GM23338 (cell line): Measurements from ENCODE around the gene RRAD. TPM values are rescaled to one million over a fixed set of nuclear protein-coding genes. Genes with fewer than 3 reads are reported as not detected.

ENCODE experiments used
- ATAC-seq: fragments of 200-7000 bp; cut with Tn5 transposase; 3 replicates; pipeline ENCODE4 v1.9.1; 2020
- DNase-seq: peaks from one replicate; pipeline ENCODE4 v3.0.0-alpha.2; 2015; ENCODE audit warnings: low spot score
- H2AFZ ChIP-seq: fragments of 200-600 bp; sonication (generic); 2 replicates; pipeline ENCODE4 v1.8.0; 2016; ENCODE audit warnings: antibody characterized with exemption, mild to moderate bottlenecking, moderate library complexity
- H3F3A ChIP-seq: fragments of 200-600 bp; sonication (generic); replicated peaks from 2 replicates; pipeline ENCODE4 v1.8.0; 2017; ENCODE audit warnings: antibody characterized with exemption, mixed run types, low read depth
- H3K27ac ChIP-seq: fragments of 200-600 bp; sonication (generic); 2 replicates; pipeline ENCODE4 v1.6.1; 2016; ENCODE audit warnings: low read depth
- H3K27me3 ChIP-seq: fragments of 200-600 bp; sonication (generic); 2 replicates; pipeline ENCODE4 v1.8.0; 2016; ENCODE audit warnings: mild to moderate bottlenecking, mixed run types, moderate library complexity; ENCODE audit not compliant: insufficient read depth
- H3K36me3 ChIP-seq: fragments of 200-600 bp; sonication (generic); 2 replicates; pipeline ENCODE4 v1.8.0; 2016; ENCODE audit warnings: mild to moderate bottlenecking; ENCODE audit not compliant: insufficient read depth
- H3K4me1 ChIP-seq: fragments of 200-600 bp; sonication (generic); 2 replicates; pipeline ENCODE4 v1.8.0; 2016; ENCODE audit warnings: mild to moderate bottlenecking, moderate library complexity; ENCODE audit not compliant: insufficient read depth
- H3K4me2 ChIP-seq: fragments of 200-600 bp; sonication (generic); 2 replicates; pipeline ENCODE4 v1.7.1; 2017; ENCODE audit warnings: mixed run types
- H3K4me3 ChIP-seq: fragments of 200-600 bp; sonication (generic); 2 replicates; pipeline ENCODE4 v1.6.1; 2016; ENCODE audit warnings: mixed run types
- H3K79me2 ChIP-seq: fragments of 200-600 bp; sonication (generic); replicated peaks from 2 replicates; pipeline ENCODE4 v1.8.0; 2017; ENCODE audit warnings: mild to moderate bottlenecking; ENCODE audit not compliant: insufficient read depth
- H3K9me2 ChIP-seq: fragments of 200-600 bp; sonication (generic); 2 replicates; pipeline ENCODE4 v1.8.0; 2017; ENCODE audit not compliant: insufficient read depth
- H4K20me1 ChIP-seq: fragments of 200-600 bp; sonication (generic); replicated peaks from 2 replicates; pipeline ENCODE4 v1.8.0; 2017; ENCODE audit warnings: mild to moderate bottlenecking; ENCODE audit not compliant: insufficient read depth
- H3K27ac Mint-ChIP-seq: 2 replicates; pipeline ENCODE4 v1.8.0; 2020; ENCODE audit warnings: inconsistent platforms, mild to moderate bottlenecking, moderate library complexity, mixed read lengths
- H3K27me3 Mint-ChIP-seq: 3 replicates; pipeline ENCODE4 v1.8.0; 2022; ENCODE audit warnings: low read depth, mild to moderate bottlenecking, moderate library complexity, mixed read lengths, inconsistent platforms; ENCODE audit not compliant: insufficient read depth, poor library complexity
- H3K36me3 Mint-ChIP-seq: 3 replicates; pipeline ENCODE4 v1.8.0; 2021; ENCODE audit warnings: low read depth, mild to moderate bottlenecking, inconsistent platforms, moderate library complexity, mixed read lengths
- H3K4me1 Mint-ChIP-seq: 3 replicates; pipeline ENCODE4 v1.8.0; 2020; ENCODE audit warnings: mild to moderate bottlenecking, inconsistent platforms, mixed read lengths
- H3K4me3 Mint-ChIP-seq: 3 replicates; pipeline ENCODE4 v1.8.0; 2021; ENCODE audit warnings: moderate library complexity, mild to moderate bottlenecking, inconsistent platforms, mixed read lengths
- H3K9me3 Mint-ChIP-seq: 3 replicates; pipeline ENCODE4 v1.8.0; 2020; ENCODE audit warnings: moderate library complexity, mild to moderate bottlenecking, inconsistent platforms, mixed read lengths
- CREB1 ChIP-seq: fragments of 250-450 bp; sonication (Bioruptor Pico); IDR thresholded peaks from 2 replicates; pipeline ENCODE4 v1.5.0; 2020; ENCODE audit warnings: low read depth, mild to moderate bottlenecking, moderate library complexity
- CTCF ChIP-seq, 2 experiments: fragments of 200-600 bp in 1 of 2; sonication (generic) in 1 of 2; conservative IDR thresholded peaks; 2 replicates each; pipeline versions ENCODE4 v1.5.1 to v1.6.1; 2016 to 2017; ENCODE audit warnings: antibody characterized with exemption in 2 of 2, low read depth in 2 of 2, mild to moderate bottlenecking in 2 of 2, moderate library complexity in 1 of 2
- ETS1 ChIP-seq: IDR thresholded peaks from 2 replicates; pipeline ENCODE4 v1.6.1; 2016; ENCODE audit warnings: antibody characterized with exemption
- EZH2 ChIP-seq: fragments of 200-600 bp; sonication (generic); IDR thresholded peaks from one replicate; pipeline ENCODE4 v1.8.0; 2017; ENCODE audit warnings: antibody characterized with exemption, mild to moderate bottlenecking, low read depth; ENCODE audit not compliant: unreplicated experiment
- EZH2phosphoT487 ChIP-seq: fragments of 200-600 bp; sonication (generic); IDR thresholded peaks from one replicate; pipeline ENCODE4 v1.8.1; 2018; ENCODE audit warnings: antibody characterized with exemption; ENCODE audit not compliant: unreplicated experiment
- JUNB ChIP-seq: IDR thresholded peaks from one replicate; pipeline ENCODE4 v1.6.1; 2016; ENCODE audit warnings: antibody characterized with exemption; ENCODE audit not compliant: unreplicated experiment
- NANOG ChIP-seq: IDR thresholded peaks from 2 replicates; pipeline ENCODE4 v1.6.1; 2016; ENCODE audit warnings: antibody characterized with exemption, borderline replicate concordance
- POLR2AphosphoS5 ChIP-seq: IDR thresholded peaks from 2 replicates; pipeline ENCODE4 v1.6.1; 2016; ENCODE audit warnings: antibody characterized with exemption, low read depth
- REST ChIP-seq: IDR thresholded peaks from one replicate; pipeline ENCODE4 v1.6.1; 2018; ENCODE audit warnings: antibody characterized with exemption; ENCODE audit not compliant: unreplicated experiment
- STAT1 ChIP-seq: IDR thresholded peaks from one replicate; pipeline ENCODE4 v1.6.1; 2016; ENCODE audit warnings: antibody characterized with exemption; ENCODE audit not compliant: unreplicated experiment
- ZNF114 ChIP-seq: fragments of 250-450 bp; sonication (Bioruptor Pico); IDR thresholded peaks from 2 replicates; pipeline ENCODE4 v1.5.0; 2020; ENCODE audit warnings: mild to moderate bottlenecking, moderate library complexity
- ZNF331 ChIP-seq: fragments of 250-450 bp; sonication (Bioruptor Pico); IDR thresholded peaks from 2 replicates; pipeline ENCODE4 v1.5.0; 2020; ENCODE audit warnings: low read depth, mild to moderate bottlenecking, moderate library complexity
- ZNF462 ChIP-seq: fragments of 250-450 bp; sonication (Bioruptor Pico); IDR thresholded peaks from 2 replicates; pipeline ENCODE4 v1.5.0; 2020; ENCODE audit warnings: mild to moderate bottlenecking, moderate library complexity
- polyA plus RNA-seq: library from polyadenylated mRNA; unstranded; fragments of >200 nt; fragmentation: Nextera tagmentation; extraction: Ambion mirVana; gene quantifications from 2 replicates; pipeline ENCODE4 v1.2.1, GENCODE V29; 2016
- total RNA-seq: library from RNA; depleted of rRNA; stranded (reverse); fragments of >200 nt; shearing (Covaris generic); gene quantifications from 2 replicates; pipeline ENCODE4 v1.2.3, GENCODE V29; 2014

Gene RRAD
- total and polyA plus RNA-seq, 2 experiments from 2014 or later, result 0.18 TPM; not detected in 1

GRCh38 chr16:66888647-66889615, 36.4 kb downstream of the RRAD start:
- H3K4me1 Mint-ChIP-seq, result peaks cover 7% of the 10 kb centered on the region; the same call in 2 of the 3 replicates

More at GRCh38 chr16:66888647-66889615, 36.4 kb downstream of the RRAD start:
- peaks cover 14% of the 10 kb centered on the region; the same call in 1 of the 2 replicates for H3K79me2 ChIP-seq
- H3K9me3 Mint-ChIP-seq, result no peaks in the 10 kb centered on the region
- no peak for ATAC-seq
- no peak for DNase-seq
- no peak overlapping the region for H2AFZ ChIP-seq
- H3K36me3 ChIP-seq, result peaks cover 11% of the 10 kb centered on the region; the same call in 1 of the 2 replicates
- H3K4me3 ChIP-seq, result no peak overlapping the region
- H3F3A ChIP-seq, result no peaks in the 10 kb centered on the region
- H3K27ac ChIP-seq, result no peak overlapping the region
- peaks cover 46% of the 10 kb centered on the region for H3K36me3 Mint-ChIP-seq
- no peaks in the 10 kb centered on the region for H3K27me3 ChIP-seq
- H3K27me3 Mint-ChIP-seq, result peaks cover 2% of the 10 kb centered on the region
- H3K4me1 ChIP-seq, result no peaks in the 10 kb centered on the region; the same call in 1 of the 2 replicates
- no peak overlapping the region for H3K27ac Mint-ChIP-seq
- H4K20me1 ChIP-seq, result peaks cover 9% of the 10 kb centered on the region; the same call in 1 of the 2 replicates
- TF ChIP-seq CTCF (conservative IDR thresholded peaks at IDR 0.05; ENCODE audit: low read depth in 2 of 2) (no peak), JUNB (no peak), EZH2phosphoT487 (no peak), ETS1 (no peak), ZNF114 (CRISPR knock-in tag) (no peak), STAT1 (no peak), POLR2AphosphoS5 (no peak), NANOG (no peak), ZNF331 (CRISPR knock-in tag) (no peak), EZH2 (no peak), REST (no peak), ZNF462 (no peak), CREB1 (CRISPR knock-in tag) (no peak)
- no peak overlapping the region for H3K4me3 Mint-ChIP-seq
- H3K9me2 ChIP-seq, result no peaks in the 10 kb centered on the region
- H3K4me2 ChIP-seq, result no peak overlapping the region
